NCI-H2196 (cell line): Measurements from ENCODE around the gene LIN54.
A peak's percentile ranks its signal among the peaks of the same experiment; 100 is the strongest.
"Not testable (repeated sequence)": the region's sequence is repeated elsewhere in the genome, so short reads cannot be mapped to it uniquely, and the experiment has no call there.

ENCODE experiments used
- DNase-seq: peaks from one replicate; lab custom pipeline; 2025; ENCODE audit not compliant: unreplicated experiment; lab: John Stamatoyannopoulos, UW

The LIN54 gene

GRCh38 chr4:83012687-83013419, 2.2 kb upstream of the LIN54 start:
- DNase-seq, result peak; percentile 92

GRCh38 chr4:83012200-83012686, 1.6 kb upstream of the LIN54 start:
- DNase-seq, result no peak

GRCh38 chr4:83011689-83012199, 1.1 kb upstream of the LIN54 start:
- DNase-seq, result no peak

- no peak for DNase-seq
Observed at GRCh38 chr4:83010111-83010521, 507 bp downstream of the LIN54 start.

- DNase-seq, result no peak
Observed at GRCh38 chr4:83009529-83009928, 1.1 kb downstream of the LIN54 start.

GRCh38 chr4:83003044-83003791, 7.4 kb downstream of the LIN54 start:
- DNase-seq, result not testable (repeated sequence)

- DNase-seq, result no peak
Observed at GRCh38 chr4:83002329-83002728, 8.3 kb downstream of the LIN54 start.

GRCh38 chr4:82998898-82999297, 11.7 kb downstream of the LIN54 start:
- no peak for DNase-seq

- DNase-seq, result no peak
Observed at GRCh38 chr4:82994834-82995233, 15.8 kb downstream of the LIN54 start.

- DNase-seq, result no peak
Observed at GRCh38 chr4:82989575-82990429, 20.8 kb downstream of the LIN54 start.

- DNase-seq, result no peak
Observed at GRCh38 chr4:82988323-82988832, 22.2 kb downstream of the LIN54 start.

- DNase-seq, result not testable (repeated sequence)
Observed at GRCh38 chr4:82987519-82987918, 23.1 kb downstream of the LIN54 start.

GRCh38 chr4:82984459-82984858, 26.2 kb downstream of the LIN54 start:
- DNase-seq, result no peak

- DNase-seq, result no peak
Observed at GRCh38 chr4:82983444-82983843, 27.2 kb downstream of the LIN54 start.

GRCh38 chr4:82981138-82981537, 29.5 kb downstream of the LIN54 start:
- no peak for DNase-seq

- DNase-seq, result no peak
Observed at GRCh38 chr4:82975792-82976191, 34.8 kb downstream of the LIN54 start.

GRCh38 chr4:82969414-82969813, 41.2 kb downstream of the LIN54 start:
- DNase-seq, result no peak

- no peak for DNase-seq
Observed at GRCh38 chr4:82968972-82969371, 41.7 kb downstream of the LIN54 start.

- DNase-seq, result no peak
Observed at GRCh38 chr4:82965763-82966162, 44.9 kb downstream of the LIN54 start.

- DNase-seq, result no peak
Observed at GRCh38 chr4:82957045-82957444, 53.6 kb downstream of the LIN54 start.

- DNase-seq, result no peak
Observed at GRCh38 chr4:82954212-82954611, 56.4 kb downstream of the LIN54 start.
